Measurements from ENCODE around the gene LMO1.

DNA sequence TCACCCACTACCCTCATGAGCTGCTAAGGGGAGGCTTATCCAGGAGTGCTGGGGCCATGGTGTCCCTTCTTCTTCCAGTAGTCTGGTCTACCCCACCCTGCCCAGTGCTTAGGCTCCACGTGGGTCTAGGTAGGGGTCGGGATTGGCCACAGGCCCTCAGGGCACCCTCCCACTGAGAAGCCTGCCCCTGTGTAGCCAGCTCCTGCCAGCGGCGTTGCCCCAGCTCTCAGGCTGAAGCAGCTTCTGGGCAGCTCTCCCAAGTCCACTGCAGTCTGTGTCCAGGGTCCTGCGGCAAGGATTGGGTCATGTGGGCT lies 70.8 kb downstream of the LMO1 start:
- TF ChIP-seq TAF1 (IDR thresholded peaks at IDR 0.05; ENCODE audit: borderline replicate concordance, insufficient read depth, low read length) (no peak), REST (IDR thresholded peaks at IDR 0.05; ENCODE audit: insufficient read depth in 1 of 2, low read depth in 2 of 2, low read length in 2 of 2) (no peak), POLR2AphosphoS5 (IDR thresholded peaks at IDR 0.05; ENCODE audit: low read depth, low read length) (no peak), FOXP2 (optimal IDR thresholded peaks at IDR 0.05; ENCODE audit: borderline replicate concordance, extremely low read depth, extremely low read length, insufficient read depth) (no peak)
